ENCODE data around the gene ZNF680. TPM values are rescaled to one million over a fixed set of nuclear protein-coding genes. Genes with fewer than 3 reads are reported as not detected.

Gene ZNF680
- total RNA-seq, 1 experiment from 2014 or later, result 6.0 TPM

GRCh38 chr7:64608116-64608910, 45.4 kb upstream of the ZNF680 start:
- no peak overlapping the region for H3K27ac Mint-ChIP-seq (ENCODE audit: low read depth, unreplicated experiment)
- CTCF ChIA-PET, result no interaction called here
- peaks cover 21% of the 10 kb centered on the region for H3K9me3 Mint-ChIP-seq (ENCODE audit: unreplicated experiment)
- H3K4me3 Mint-ChIP-seq (ENCODE audit: unreplicated experiment), result no peak overlapping the region
- POLR2A ChIA-PET, result interaction anchor here (0.5 to 0.6 kb wide), 2 partner anchors 15 to 363 kb away, joined by 3 to 4 read pairs; no protein-coding TSS in a partner anchor
- DNase-seq (ENCODE audit: unreplicated experiment), result no peak
- no TSS peak for BruUV-seq (replicated peaks)
- no peaks in the 10 kb centered on the region for H3K36me3 Mint-ChIP-seq (ENCODE audit: insufficient read depth, unreplicated experiment)
- TF ChIP-seq CTCF (IDR thresholded peaks at IDR 0.05; ENCODE audit: unreplicated experiment), result no peak
- H3K27me3 Mint-ChIP-seq (ENCODE audit: insufficient read depth, unreplicated experiment), result no peaks in the 10 kb centered on the region
- no peaks in the 10 kb centered on the region for H3K4me1 Mint-ChIP-seq (ENCODE audit: insufficient read depth, unreplicated experiment)
- intact Hi-C loops (cut with micrococcal nuclease), result no loop called here

GRCh38 chr7:64606385-64606784, 43.5 kb upstream of the ZNF680 start:
- peaks cover 21% of the 10 kb centered on the region for H3K9me3 Mint-ChIP-seq (ENCODE audit: unreplicated experiment)
- H3K4me3 Mint-ChIP-seq (ENCODE audit: unreplicated experiment), result no peak overlapping the region

GRCh38 chr7:64603271-64603670, 40.4 kb upstream of the ZNF680 start:
- Mint-ChIP-seq H3K9me3 (ENCODE audit: unreplicated experiment) (peaks cover 28% of the 10 kb centered on the region), H3K4me3 (ENCODE audit: unreplicated experiment) (no peak overlapping the region), H3K36me3 (ENCODE audit: insufficient read depth, unreplicated experiment) (no peaks in the 10 kb centered on the region), H3K27ac (ENCODE audit: low read depth, unreplicated experiment) (no peak overlapping the region), H3K4me1 (ENCODE audit: insufficient read depth, unreplicated experiment) (no peaks in the 10 kb centered on the region), H3K27me3 (ENCODE audit: insufficient read depth, unreplicated experiment) (no peaks in the 10 kb centered on the region)
- intact Hi-C loops (cut with micrococcal nuclease), result no loop called here
- BruUV-seq (replicated peaks), result no TSS peak
- CTCF ChIA-PET, result no interaction called here
- POLR2A ChIA-PET, result no interaction called here
- no peak for DNase-seq (ENCODE audit: unreplicated experiment)
- TF ChIP-seq CTCF (IDR thresholded peaks at IDR 0.05; ENCODE audit: unreplicated experiment), result no peak

More at GRCh38 chr7:64606385-64606784, 43.5 kb upstream of the ZNF680 start:
- BruUV-seq (replicated peaks), result no TSS peak
- Mint-ChIP-seq H3K4me1 (ENCODE audit: insufficient read depth, unreplicated experiment) (no peaks in the 10 kb centered on the region), H3K27me3 (ENCODE audit: insufficient read depth, unreplicated experiment) (no peaks in the 10 kb centered on the region), H3K36me3 (ENCODE audit: insufficient read depth, unreplicated experiment) (no peaks in the 10 kb centered on the region), H3K27ac (ENCODE audit: low read depth, unreplicated experiment) (no peak overlapping the region)
- no peak for TF ChIP-seq CTCF (IDR thresholded peaks at IDR 0.05; ENCODE audit: unreplicated experiment)
- ChIA-PET POLR2A (interaction anchor here (0.9 kb wide), 1 partner anchor 18 kb away, joined by 4 read pairs; no protein-coding TSS in a partner anchor), CTCF (interaction anchor here (1.1 kb wide), 1 partner anchor 14 kb away, joined by 3 read pairs; no protein-coding TSS in a partner anchor)
- DNase-seq (ENCODE audit: unreplicated experiment), result no peak
- intact Hi-C loops (cut with micrococcal nuclease), result no loop called here

GRCh38 chr7:64602518-64602917, 39.6 kb upstream of the ZNF680 start:
- H3K27ac Mint-ChIP-seq (ENCODE audit: low read depth, unreplicated experiment), result no peak overlapping the region
- H3K27me3 Mint-ChIP-seq (ENCODE audit: insufficient read depth, unreplicated experiment), result no peaks in the 10 kb centered on the region
- H3K36me3 Mint-ChIP-seq (ENCODE audit: insufficient read depth, unreplicated experiment), result no peaks in the 10 kb centered on the region
- ChIA-PET POLR2A (interaction anchor here (1.3 kb wide), 1 partner anchor 11 kb away, joined by 3 read pairs; no protein-coding TSS in a partner anchor), CTCF (interaction anchor here (0.7 kb wide), 1 partner anchor 17 kb away, joined by 3 read pairs; no protein-coding TSS in a partner anchor)
- no peak overlapping the region for H3K4me3 Mint-ChIP-seq (ENCODE audit: unreplicated experiment)
- intact Hi-C loops (cut with micrococcal nuclease), result no loop called here
- H3K9me3 Mint-ChIP-seq (ENCODE audit: unreplicated experiment), result peaks cover 24% of the 10 kb centered on the region
- no TSS peak for BruUV-seq (replicated peaks)
- no peak for TF ChIP-seq CTCF (IDR thresholded peaks at IDR 0.05; ENCODE audit: unreplicated experiment)
- no peaks in the 10 kb centered on the region for H3K4me1 Mint-ChIP-seq (ENCODE audit: insufficient read depth, unreplicated experiment)
- DNase-seq (ENCODE audit: unreplicated experiment), result no peak

All from MCF 10A (cell line).